WTC11 (cell line): ENCODE results near the gene AGBL1.

Experiments used
- ATF1 ChIP-seq: sonication (generic); formaldehyde crosslinking; IDR thresholded peaks from 2 replicates; pipeline ENCODE4 v1.8.1; 2023; ENCODE audit warnings: mild to moderate bottlenecking, moderate library complexity, missing genetic modification reagents
- ATF3 ChIP-seq: sonication (generic); formaldehyde crosslinking; conservative IDR thresholded peaks from 2 replicates; pipeline ENCODE4 v1.8.1; 2022; ENCODE audit warnings: mild to moderate bottlenecking, missing genetic modification reagents
- CTCF ChIP-seq: fragments of 200-600 bp; IDR thresholded peaks from 2 replicates; pipeline ENCODE4 v1.8.0; 2022; ENCODE audit warnings: antibody characterized with exemption
- FOXJ3 ChIP-seq: sonication (generic); formaldehyde crosslinking; IDR thresholded peaks from 2 replicates; pipeline ENCODE4 v1.9.0; 2021; ENCODE audit warnings: missing genetic modification reagents, mild to moderate bottlenecking, borderline replicate concordance
- FOXP1 ChIP-seq: sonication (generic); formaldehyde crosslinking; IDR thresholded peaks from 2 replicates; pipeline ENCODE4 v1.8.0; 2022; ENCODE audit warnings: missing genetic modification reagents, mild to moderate bottlenecking, moderate library complexity, borderline replicate concordance
- NFYB ChIP-seq: sonication (generic); formaldehyde crosslinking; conservative IDR thresholded peaks from 2 replicates; pipeline ENCODE4 v1.8.0; 2022; ENCODE audit warnings: low read depth, missing genetic modification reagents
- USF1 ChIP-seq: sonication (generic); formaldehyde crosslinking; IDR thresholded peaks from 2 replicates; pipeline ENCODE4 v1.8.0; 2022; ENCODE audit warnings: mild to moderate bottlenecking, missing genetic modification reagents
- ZNF121 ChIP-seq: sonication (generic); formaldehyde crosslinking; IDR thresholded peaks from 2 replicates; pipeline ENCODE4 v1.8.0; 2023; ENCODE audit warnings: missing genetic modification reagents
- ZNF423 ChIP-seq: fragments of 250-450 bp; sonication (Bioruptor Pico); IDR thresholded peaks from 2 replicates; pipeline ENCODE4 v2.1.2; 2022; ENCODE audit warnings: mild to moderate bottlenecking, moderate library complexity
- TF ChIP-seq, protein P1 (sequence below): sonication (generic); formaldehyde crosslinking; IDR thresholded peaks from 2 replicates; pipeline ENCODE4 v1.8.1; 2023; ENCODE audit warnings: mild to moderate bottlenecking, moderate library complexity, missing genetic modification reagents
- TF ChIP-seq, protein P2 (sequence below): sonication (generic); formaldehyde crosslinking; IDR thresholded peaks from 2 replicates; pipeline ENCODE4 v1.8.1; 2023; ENCODE audit warnings: mild to moderate bottlenecking, missing genetic modification reagents, moderate library complexity

GRCh38 chr15:86839502-86839901 lies 759.8 kb downstream of the AGBL1 start:
- no peak for TF ChIP-seq USF1 (CRISPR knock-in tag)
- TF ChIP-seq CTCF: no peak
- TF ChIP-seq ZNF121 (CRISPR knock-in tag): no peak
- TF ChIP-seq, protein P1, sequence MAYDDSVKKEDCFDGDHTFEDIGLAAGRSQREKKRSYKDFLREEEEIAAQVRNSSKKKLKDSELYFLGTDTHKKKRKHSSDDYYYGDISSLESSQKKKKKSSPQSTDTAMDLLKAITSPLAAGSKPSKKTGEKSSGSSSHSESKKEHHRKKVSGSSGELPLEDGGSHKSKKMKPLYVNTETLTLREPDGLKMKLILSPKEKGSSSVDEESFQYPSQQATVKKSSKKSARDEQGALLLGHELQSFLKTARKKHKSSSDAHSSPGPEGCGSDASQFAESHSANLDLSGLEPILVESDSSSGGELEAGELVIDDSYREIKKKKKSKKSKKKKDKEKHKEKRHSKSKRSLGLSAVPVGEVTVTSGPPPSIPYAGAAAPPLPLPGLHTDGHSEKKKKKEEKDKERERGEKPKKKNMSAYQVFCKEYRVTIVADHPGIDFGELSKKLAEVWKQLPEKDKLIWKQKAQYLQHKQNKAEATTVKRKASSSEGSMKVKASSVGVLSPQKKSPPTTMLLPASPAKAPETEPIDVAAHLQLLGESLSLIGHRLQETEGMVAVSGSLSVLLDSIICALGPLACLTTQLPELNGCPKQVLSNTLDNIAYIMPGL (CRISPR knock-in tag): no peak
- TF ChIP-seq FOXP1 (CRISPR knock-in tag): no peak
- TF ChIP-seq ZNF423 (CRISPR knock-in tag): no peak
- TF ChIP-seq NFYB (CRISPR knock-in tag): no peak
- no peak for TF ChIP-seq ATF3 (CRISPR knock-in tag)
- no peak for TF ChIP-seq ATF1 (CRISPR knock-in tag)
- no peak for TF ChIP-seq FOXJ3 (CRISPR knock-in tag)
- TF ChIP-seq, protein P2, sequence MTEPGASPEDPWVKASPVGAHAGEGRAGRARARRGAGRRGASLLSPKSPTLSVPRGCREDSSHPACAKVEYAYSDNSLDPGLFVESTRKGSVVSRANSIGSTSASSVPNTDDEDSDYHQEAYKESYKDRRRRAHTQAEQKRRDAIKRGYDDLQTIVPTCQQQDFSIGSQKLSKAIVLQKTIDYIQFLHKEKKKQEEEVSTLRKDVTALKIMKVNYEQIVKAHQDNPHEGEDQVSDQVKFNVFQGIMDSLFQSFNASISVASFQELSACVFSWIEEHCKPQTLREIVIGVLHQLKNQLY: no peak
